ENCODE results near the gene RITA1.

The RITA1 gene

DNA sequence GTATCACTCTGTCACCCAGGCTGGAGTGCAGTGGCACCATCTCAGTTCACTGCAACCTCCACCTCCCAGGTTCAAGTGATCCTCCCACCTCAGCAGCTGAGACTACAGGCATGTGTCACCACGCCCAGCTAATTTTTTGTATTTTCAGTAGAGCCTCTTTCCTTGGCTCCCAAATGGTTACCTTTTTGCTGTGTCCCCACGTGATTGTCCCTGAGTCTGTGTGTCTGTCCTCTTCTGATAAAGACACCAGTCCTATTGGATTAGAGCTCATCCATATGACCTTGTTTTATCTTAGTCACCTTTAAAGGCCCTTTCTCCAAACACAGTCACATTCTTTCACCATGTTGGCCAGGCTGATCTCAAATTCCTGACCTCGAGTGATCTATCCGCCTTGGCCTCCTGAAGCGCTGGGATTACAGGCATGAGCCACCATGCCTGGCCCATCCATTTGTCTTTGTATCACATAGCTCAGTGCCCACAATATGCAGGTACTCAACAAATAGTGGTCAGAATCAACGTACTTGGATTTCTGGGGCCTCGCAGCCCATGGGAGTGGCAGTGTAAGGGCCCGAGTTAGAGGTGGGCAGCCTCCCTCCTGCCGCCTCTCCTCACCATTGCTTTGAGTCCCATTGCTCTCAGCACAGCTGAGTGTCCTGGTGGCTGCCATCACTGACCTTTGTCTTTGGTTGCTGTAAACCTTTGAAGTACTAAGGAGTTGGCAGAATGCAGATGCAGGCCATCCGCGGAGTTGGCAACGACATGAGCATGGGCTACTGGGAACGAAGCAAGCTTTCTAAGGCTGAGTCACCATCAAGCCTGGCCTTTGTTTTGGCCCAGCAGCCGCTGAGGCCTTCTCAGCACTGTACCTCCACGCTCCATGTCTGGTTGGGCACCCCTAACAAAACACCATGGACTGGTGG is 45.1 kb downstream of the RITA1 start:
- DNase-seq (ENCODE audit: low spot score): no peak

DNA sequence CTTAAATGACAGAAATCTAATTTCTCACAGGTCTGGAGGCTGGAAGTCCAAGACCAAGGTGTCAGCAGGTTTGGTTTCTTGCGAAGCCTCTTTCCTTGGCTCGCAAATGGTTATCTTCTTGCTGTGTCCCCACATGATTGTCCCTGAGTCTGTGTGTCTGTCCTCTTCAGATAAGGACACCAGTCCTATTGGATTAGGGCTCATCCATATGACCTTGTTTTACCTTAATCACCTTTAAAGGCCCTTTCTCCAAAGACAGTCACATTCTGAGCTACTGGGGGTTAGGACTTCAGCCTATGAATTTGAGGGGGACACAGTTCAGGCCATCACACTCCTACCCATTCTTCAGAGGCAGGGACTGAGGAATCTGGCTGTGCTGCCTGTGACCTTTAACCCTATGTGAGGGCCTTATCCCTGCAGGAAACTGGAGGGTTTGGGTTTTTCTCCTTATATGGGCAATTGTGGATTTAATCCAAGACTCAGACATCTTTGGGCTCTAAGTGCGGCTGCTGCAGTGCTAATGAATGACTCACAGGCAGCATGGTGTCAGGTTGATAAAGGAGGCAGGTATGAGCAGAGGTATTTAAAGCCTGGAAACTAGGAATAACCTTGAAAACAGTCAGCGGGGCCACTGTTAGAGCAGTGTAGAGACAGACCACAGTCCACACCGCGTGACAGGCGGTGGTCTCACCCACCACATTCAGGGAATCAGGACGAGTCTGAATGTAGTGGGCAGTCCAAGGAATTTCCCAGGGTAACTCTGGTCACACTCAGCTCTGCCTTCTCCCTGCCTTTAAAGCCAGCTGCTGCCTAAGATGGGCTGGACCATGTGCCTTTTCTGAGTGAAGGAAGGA is 45.9 kb downstream of the RITA1 start:
- no peak for DNase-seq (ENCODE audit: low spot score)

DNA sequence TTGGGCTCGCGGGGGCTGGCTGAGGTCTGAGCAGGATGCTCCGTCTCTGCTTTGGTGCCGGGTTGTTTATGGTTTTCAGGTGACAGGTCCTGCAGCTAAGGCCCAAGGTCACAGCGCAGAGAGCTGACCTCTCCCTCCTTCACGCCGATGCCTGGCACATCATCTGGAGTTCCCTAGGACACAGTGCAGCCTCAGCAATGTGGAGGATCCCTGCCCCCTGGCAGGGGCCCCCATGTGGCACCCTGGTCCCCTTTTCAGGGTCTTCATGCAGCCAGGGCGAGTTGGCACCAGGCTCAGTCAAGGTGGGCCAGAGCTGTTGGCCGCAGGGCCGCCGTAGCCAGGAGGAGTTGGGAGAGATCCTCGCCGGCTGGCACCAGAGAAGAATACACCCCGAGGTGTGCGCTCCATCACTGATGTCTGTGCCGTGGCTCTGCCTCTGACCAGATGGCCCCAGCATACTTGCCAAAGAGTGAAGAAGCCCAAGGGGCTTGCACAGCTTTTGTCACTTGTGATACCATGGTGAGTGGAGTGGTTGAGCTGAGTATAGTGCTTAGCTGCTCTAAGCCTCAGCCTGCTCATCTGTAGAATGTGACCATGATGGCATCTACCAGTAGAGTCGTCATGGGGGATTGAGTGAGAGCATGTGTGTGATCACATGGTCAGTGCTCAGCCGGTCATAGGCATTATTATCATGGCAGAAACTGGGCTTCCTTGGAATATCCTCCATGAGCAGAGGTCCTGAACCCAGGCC is 46.7 kb downstream of the RITA1 start:
- peak; percentile 73 for DNase-seq (ENCODE audit: low spot score)

DNA sequence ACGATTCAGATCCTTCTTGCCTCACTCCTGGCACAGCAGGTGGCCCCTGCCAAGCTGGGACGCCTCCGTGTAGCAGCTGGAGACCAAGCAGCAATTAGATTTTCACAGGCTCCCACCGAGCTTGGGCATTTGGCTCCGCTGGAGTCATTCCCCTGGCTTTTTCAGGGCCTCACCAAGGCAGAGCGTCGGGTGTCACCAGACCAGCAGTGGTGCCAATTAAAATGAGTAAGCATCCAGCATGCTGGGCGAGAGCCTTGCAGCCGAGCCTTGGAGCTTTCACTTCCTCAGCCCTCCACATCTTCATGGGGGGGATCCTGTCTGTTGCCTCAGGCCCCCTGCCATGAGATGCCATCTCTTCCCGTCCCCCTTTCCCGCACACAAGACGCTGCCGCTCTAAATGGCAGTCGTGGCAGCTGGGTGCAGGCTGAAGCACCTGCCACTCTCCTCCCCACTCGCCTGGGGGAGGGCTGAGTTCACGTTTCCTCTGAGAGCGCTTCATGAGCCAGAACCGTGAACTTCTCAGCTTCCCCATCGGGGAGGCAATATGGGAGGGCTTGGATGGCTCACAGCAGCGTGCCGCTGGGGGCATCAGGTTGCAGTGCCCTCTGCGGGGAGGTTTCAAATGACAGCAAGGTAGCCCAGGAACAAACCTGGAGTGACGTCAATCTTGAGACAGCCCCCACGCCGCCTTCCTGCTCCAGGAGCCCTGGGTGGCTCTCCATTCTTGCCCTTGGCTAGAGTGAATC is 47.5 kb downstream of the RITA1 start:
- no peak for DNase-seq (ENCODE audit: low spot score)

DNA sequence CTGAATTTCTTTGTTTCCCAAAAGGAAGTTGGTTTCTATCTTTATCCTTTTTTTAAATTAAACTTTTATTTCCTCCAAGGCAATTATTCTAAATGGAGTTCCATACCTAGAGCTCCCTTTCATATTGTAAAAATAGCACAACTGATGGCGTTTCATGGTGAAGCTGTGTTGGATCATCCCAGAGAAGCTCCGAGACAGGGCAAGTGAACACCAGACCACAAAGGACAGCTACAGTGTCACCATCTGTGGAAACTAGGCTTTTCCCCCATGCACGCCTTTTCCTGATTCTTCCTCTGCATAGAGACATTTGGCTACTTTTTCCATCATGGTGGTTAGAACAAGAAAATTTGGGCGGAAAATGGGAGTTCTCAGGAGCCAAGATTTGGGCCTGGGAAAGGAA is 48.4 kb downstream of the RITA1 start:
- no peak for DNase-seq (ENCODE audit: low spot score)

- DNase-seq (ENCODE audit: low spot score): no peak
Observed at GRCh38 chr12:113234483-113234882, 49.0 kb downstream of the RITA1 start.

GRCh38 chr12:113235976-113236375 is 50.5 kb downstream of the RITA1 start:
- DNase-seq (ENCODE audit: low spot score): peak; percentile 58

DNA sequence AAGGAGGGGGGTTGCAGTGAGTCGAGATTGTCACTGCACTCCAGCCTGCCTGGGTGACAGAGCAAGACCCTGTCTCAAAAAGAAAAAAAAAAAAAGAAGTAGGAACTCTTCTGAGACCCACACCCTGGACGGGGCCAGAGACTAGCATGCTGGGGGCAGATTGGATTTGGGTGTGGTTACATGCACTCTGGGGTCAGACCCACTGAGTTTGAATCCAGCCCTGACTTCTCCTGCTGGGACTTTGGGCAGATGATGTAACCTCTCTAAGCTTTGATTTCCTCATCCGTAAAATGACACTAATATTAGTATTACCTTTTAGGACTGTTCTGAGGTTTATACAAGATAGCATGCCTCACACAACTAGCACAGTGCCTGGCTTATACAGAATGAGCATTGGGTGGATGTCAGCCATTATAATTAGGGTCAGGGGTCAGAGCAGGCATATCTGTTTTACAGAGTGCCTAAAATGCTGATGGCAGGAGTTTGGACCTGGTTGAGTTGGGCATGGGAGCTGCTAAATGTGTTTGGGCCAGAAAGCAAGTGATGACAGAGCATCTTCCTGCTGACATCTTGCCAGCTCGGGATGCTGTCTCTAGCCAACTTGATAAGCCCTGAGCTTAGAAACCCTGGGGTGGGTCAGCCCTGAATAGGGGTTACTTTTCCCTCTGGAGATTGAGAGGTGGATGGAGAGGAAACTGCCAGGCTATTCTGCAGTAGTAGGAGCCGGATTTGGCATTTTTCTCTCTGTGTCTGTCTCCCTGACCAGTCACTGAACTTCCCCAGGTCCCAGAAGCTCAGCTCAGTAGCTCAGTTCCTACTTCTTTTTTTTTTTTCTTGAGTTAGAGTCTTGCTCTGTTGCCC is 51.2 kb downstream of the RITA1 start:
- DNase-seq (ENCODE audit: low spot score): peak; percentile 66

- DNase-seq (ENCODE audit: low spot score): no peak
Observed at GRCh38 chr12:113237748-113238147, 52.2 kb downstream of the RITA1 start.

GRCh38 chr12:113238309-113238708 is 52.8 kb downstream of the RITA1 start:
- no peak for DNase-seq (ENCODE audit: low spot score)

DNA sequence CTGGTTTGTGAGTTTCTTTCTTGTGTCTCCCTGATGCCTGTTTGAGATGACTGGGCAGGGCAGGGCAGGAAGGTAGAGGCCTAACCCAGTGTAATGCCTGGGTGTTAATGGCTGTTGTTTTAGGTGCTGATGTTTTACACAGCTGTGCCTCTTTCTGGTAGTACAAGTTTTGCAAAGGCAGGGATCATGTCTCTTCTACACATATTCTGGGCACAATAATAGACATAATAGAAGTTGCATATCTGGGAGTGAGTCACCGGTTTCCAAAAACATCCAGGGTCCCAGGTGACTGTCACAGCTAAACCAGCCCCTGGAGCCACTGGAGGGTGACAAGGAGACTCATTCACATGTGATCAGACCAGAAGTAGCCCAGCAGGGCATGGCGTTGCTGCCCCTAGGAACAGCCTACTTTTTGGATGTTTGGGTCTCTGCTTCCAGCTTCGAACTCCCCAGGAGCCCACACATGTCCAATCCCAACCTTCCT is 53.8 kb downstream of the RITA1 start:
- DNase-seq (ENCODE audit: low spot score): no peak

DNA sequence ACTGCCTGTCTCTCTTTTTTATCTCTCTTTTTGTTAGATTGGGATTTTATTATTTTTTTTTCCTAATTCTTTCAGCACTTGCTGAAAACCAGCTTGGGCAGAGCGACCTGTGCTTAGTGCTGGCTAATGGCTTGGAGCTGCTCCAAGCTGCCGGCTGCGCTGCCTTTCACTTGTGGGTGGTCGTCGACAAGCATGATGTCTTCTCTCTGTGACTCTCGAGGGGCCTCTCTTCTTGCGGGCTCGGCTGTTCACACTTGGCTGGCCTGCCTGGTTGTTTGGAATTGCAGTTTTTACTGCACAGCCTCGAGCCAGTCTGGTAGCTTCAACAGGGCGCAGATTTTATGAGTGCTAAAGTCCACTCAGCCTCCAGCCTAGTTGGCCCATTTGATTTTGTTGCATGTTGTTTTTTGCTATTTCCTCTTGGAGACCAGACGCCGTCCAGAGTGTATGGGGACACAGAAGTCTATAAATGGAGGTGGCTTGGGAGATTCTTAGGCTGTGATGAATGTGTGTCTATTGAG is 54.4 kb downstream of the RITA1 start:
- no peak for DNase-seq (ENCODE audit: low spot score)

DNA sequence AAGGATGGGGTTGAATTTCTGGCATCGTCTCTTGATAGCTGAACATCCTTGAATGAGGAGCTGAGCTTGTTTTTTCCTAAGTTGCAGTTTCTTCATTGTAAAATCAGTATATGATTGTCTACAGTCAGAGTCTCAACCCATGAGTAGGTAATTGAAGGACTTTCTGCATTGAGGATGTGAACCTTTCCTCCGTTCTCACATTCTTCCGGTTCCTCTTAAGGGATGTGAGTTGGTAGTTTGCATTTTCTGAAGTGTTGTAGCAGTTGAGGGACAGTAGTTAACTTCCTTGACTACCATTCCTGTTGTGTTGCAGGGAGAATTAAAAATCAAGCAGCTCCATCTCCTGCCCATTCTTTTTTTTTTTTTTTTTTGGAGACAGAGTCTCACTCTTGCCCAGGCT is 54.9 kb downstream of the RITA1 start:
- no peak for DNase-seq (ENCODE audit: low spot score)

- no peak for DNase-seq (ENCODE audit: low spot score)
Observed at GRCh38 chr12:113241191-113242025, 55.9 kb downstream of the RITA1 start.

Data from cerebellar cortex (tissue), 1 donor.